ENCODE results near the gene C1orf52. TPM values are rescaled to one million over a fixed set of nuclear protein-coding genes. Genes with fewer than 3 reads are reported as not detected.
A peak's percentile ranks its signal among the peaks of the same experiment; 100 is the strongest.

C1orf52 gene
- total RNA-seq, 1 experiment from 2014 or later: 44.5 TPM

- TF ChIP-seq ETV6 (CRISPR knock-in tag; IDR thresholded peaks at IDR 0.05) (no peak), NFE2L1 (CRISPR knock-in tag; IDR thresholded peaks at IDR 0.05) (no peak), NR2C2 (CRISPR knock-in tag; IDR thresholded peaks at IDR 0.05) (no peak), RORB (CRISPR knock-in tag; IDR thresholded peaks at IDR 0.05) (no peak), RELA (CRISPR knock-in tag; IDR thresholded peaks at IDR 0.05; ENCODE audit: borderline replicate concordance) (no peak), SP1 (CRISPR knock-in tag; conservative IDR thresholded peaks at IDR 0.05) (no peak)
Observed at GRCh38 chr1:85275701-85276214, 16.3 kb upstream of the C1orf52 start (continued).

DNA sequence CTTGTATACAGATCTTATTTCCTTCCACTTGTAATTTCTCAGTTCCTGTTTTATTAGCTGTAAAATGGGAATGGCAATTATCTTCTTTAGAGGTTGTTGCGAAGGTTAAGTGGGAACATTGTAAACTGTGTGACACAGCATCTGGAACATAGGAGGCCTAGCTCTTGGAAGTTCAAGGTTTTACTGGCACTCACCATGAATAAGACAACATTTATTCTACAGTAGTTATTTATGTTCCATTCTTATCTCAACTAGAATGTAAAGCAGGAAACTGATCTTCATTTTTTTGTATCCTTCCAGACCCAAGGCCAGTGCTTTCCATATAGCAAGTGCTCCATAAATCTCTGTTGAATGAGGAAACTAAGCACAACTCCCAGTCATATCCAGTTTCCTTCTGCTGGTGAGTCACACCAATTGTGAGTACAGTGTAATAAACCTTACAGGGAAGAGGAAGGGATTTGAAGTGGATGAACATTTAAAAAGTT is 15.5 kb upstream of the C1orf52 start:
- H3K4me3 Mint-ChIP-seq: peak overlapping the region; percentile 82
- peak overlapping the region; percentile 83 for H3K27ac Mint-ChIP-seq
- no peaks in the 10 kb centered on the region for H3K9me3 Mint-ChIP-seq
- no peaks in the 10 kb centered on the region for H3K27me3 Mint-ChIP-seq (ENCODE audit: low read depth)
- H3K4me1 Mint-ChIP-seq: peaks cover 29% of the 10 kb centered on the region
- CTCF ChIA-PET: interaction anchor here (2.3 to 4.5 kb wide), 3 partner anchors 16 to 330 kb away, joined by 8 to 83 read pairs (median 22); partner anchors contain the start of genes C1orf52 and CCN1
- POLR2A ChIA-PET: interaction anchor here (2.1 kb wide), 1 partner anchor 15 kb away, joined by 15 read pairs; the partner anchor contains the start of gene C1orf52
- ATAC-seq (no peak), DNase-seq (ENCODE audit: low spot score) (no peak)
- H3K36me3 Mint-ChIP-seq: peaks cover 13% of the 10 kb centered on the region
- TF ChIP-seq FOXJ3 (CRISPR knock-in tag; IDR thresholded peaks at IDR 0.05; ENCODE audit: borderline replicate concordance) (no peak), MAX (CRISPR knock-in tag; IDR thresholded peaks at IDR 0.05) (no peak), ZNF138 (CRISPR knock-in tag; conservative IDR thresholded peaks at IDR 0.05) (no peak), TEAD1 (CRISPR knock-in tag; IDR thresholded peaks at IDR 0.05) (no peak), CBFB (CRISPR knock-in tag; IDR thresholded peaks at IDR 0.05; ENCODE audit: low read depth) (no peak), IRF2 (CRISPR knock-in tag; IDR thresholded peaks at IDR 0.05; ENCODE audit: borderline replicate concordance, low read depth) (no peak), NFE2L1 (CRISPR knock-in tag; IDR thresholded peaks at IDR 0.05) (no peak)

- no peak for DNase-seq (ENCODE audit: low spot score)
- Mint-ChIP-seq H3K36me3 (peaks cover 26% of the 10 kb centered on the region), H3K4me3 (no peak overlapping the region), H3K27me3 (ENCODE audit: low read depth) (no peaks in the 10 kb centered on the region), H3K4me1 (peaks cover 19% of the 10 kb centered on the region), H3K27ac (no peak overlapping the region), H3K9me3 (no peaks in the 10 kb centered on the region)
- CTCF ChIA-PET: interaction anchor here (3.9 to 4.5 kb wide), 2 partner anchors 14 kb away, joined by 26 to 83 read pairs; partner anchors contain the start of gene C1orf52
- POLR2A ChIA-PET: no interaction called here
- ATAC-seq: no peak
- TF ChIP-seq ATF6 (CRISPR knock-in tag; IDR thresholded peaks at IDR 0.05): no peak
- no peak for TF ChIP-seq KAT7 (CRISPR knock-in tag; IDR thresholded peaks at IDR 0.05; ENCODE audit: borderline replicate concordance)
- TF ChIP-seq NR3C1 (CRISPR knock-in tag; conservative IDR thresholded peaks at IDR 0.05; ENCODE audit: low read depth): no peak
- TF ChIP-seq, protein P1, sequence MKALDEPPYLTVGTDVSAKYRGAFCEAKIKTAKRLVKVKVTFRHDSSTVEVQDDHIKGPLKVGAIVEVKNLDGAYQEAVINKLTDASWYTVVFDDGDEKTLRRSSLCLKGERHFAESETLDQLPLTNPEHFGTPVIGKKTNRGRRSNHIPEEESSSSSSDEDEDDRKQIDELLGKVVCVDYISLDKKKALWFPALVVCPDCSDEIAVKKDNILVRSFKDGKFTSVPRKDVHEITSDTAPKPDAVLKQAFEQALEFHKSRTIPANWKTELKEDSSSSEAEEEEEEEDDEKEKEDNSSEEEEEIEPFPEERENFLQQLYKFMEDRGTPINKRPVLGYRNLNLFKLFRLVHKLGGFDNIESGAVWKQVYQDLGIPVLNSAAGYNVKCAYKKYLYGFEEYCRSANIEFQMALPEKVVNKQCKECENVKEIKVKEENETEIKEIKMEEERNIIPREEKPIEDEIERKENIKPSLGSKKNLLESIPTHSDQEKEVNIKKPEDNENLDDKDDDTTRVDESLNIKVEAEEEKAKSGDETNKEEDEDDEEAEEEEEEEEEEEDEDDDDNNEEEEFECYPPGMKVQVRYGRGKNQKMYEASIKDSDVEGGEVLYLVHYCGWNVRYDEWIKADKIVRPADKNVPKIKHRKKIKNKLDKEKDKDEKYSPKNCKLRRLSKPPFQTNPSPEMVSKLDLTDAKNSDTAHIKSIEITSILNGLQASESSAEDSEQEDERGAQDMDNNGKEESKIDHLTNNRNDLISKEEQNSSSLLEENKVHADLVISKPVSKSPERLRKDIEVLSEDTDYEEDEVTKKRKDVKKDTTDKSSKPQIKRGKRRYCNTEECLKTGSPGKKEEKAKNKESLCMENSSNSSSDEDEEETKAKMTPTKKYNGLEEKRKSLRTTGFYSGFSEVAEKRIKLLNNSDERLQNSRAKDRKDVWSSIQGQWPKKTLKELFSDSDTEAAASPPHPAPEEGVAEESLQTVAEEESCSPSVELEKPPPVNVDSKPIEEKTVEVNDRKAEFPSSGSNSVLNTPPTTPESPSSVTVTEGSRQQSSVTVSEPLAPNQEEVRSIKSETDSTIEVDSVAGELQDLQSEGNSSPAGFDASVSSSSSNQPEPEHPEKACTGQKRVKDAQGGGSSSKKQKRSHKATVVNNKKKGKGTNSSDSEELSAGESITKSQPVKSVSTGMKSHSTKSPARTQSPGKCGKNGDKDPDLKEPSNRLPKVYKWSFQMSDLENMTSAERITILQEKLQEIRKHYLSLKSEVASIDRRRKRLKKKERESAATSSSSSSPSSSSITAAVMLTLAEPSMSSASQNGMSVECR (CRISPR knock-in tag; IDR thresholded peaks at IDR 0.05; ENCODE audit: borderline replicate concordance): no peak
- TF ChIP-seq, protein P2, sequence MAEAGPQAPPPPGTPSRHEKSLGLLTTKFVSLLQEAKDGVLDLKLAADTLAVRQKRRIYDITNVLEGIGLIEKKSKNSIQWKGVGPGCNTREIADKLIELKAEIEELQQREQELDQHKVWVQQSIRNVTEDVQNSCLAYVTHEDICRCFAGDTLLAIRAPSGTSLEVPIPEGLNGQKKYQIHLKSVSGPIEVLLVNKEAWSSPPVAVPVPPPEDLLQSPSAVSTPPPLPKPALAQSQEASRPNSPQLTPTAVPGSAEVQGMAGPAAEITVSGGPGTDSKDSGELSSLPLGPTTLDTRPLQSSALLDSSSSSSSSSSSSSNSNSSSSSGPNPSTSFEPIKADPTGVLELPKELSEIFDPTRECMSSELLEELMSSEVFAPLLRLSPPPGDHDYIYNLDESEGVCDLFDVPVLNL (CRISPR knock-in tag; IDR thresholded peaks at IDR 0.05; ENCODE audit: borderline replicate concordance, low read depth): no peak
- TF ChIP-seq ETV6 (CRISPR knock-in tag; IDR thresholded peaks at IDR 0.05): no peak
- TF ChIP-seq TCF7 (CRISPR knock-in tag; IDR thresholded peaks at IDR 0.05; ENCODE audit: low read depth): no peak
- no peak for TF ChIP-seq ATF1 (CRISPR knock-in tag; IDR thresholded peaks at IDR 0.05)
- no peak for TF ChIP-seq ZNF396 (CRISPR knock-in tag; IDR thresholded peaks at IDR 0.05; ENCODE audit: borderline replicate concordance)
- TF ChIP-seq, protein P3, sequence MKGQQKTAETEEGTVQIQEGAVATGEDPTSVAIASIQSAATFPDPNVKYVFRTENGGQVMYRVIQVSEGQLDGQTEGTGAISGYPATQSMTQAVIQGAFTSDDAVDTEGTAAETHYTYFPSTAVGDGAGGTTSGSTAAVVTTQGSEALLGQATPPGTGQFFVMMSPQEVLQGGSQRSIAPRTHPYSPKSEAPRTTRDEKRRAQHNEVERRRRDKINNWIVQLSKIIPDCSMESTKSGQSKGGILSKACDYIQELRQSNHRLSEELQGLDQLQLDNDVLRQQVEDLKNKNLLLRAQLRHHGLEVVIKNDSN (CRISPR knock-in tag; IDR thresholded peaks at IDR 0.05): no peak
- TF ChIP-seq RORB (CRISPR knock-in tag; IDR thresholded peaks at IDR 0.05): no peak
- TF ChIP-seq, protein P4, sequence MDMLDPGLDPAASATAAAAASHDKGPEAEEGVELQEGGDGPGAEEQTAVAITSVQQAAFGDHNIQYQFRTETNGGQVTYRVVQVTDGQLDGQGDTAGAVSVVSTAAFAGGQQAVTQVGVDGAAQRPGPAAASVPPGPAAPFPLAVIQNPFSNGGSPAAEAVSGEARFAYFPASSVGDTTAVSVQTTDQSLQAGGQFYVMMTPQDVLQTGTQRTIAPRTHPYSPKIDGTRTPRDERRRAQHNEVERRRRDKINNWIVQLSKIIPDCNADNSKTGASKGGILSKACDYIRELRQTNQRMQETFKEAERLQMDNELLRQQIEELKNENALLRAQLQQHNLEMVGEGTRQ (CRISPR knock-in tag; IDR thresholded peaks at IDR 0.05): no peak
- TF ChIP-seq ZNF423 (CRISPR knock-in tag; IDR thresholded peaks at IDR 0.05): no peak
- TF ChIP-seq GABPB1 (CRISPR knock-in tag; IDR thresholded peaks at IDR 0.05): no peak
- no peak for TF ChIP-seq TEAD1 (CRISPR knock-in tag; IDR thresholded peaks at IDR 0.05)
Observed at GRCh38 chr1:85273397-85273796, 13.9 kb upstream of the C1orf52 start.
